Right ventricle myocardium superior (tissue), 1 donor: ENCODE data around the gene AQR. TPM values are rescaled to one million over a fixed set of nuclear protein-coding genes. Genes with fewer than 3 reads are reported as not detected.

Source experiments
- ATAC-seq: fragments of 200-7000 bp; cut with Tn5 transposase; one replicate; pipeline ENCODE4 v1.9.1; 2020; ENCODE audit warnings: mild to moderate bottlenecking; ENCODE audit not compliant: poor library complexity
- DNase-seq: peaks from one replicate; pipeline ENCODE4 v3.0.0-alpha.2; 2020
- intact Hi-C: fragments of 100-400 bp; cut with DNase I; formaldehyde crosslinking; loops from one replicate; pipeline ENCODE4 v1.11.2; 2022
- long read RNA-seq: library from polyadenylated mRNA; unstranded; transcript quantifications from one replicate; pipeline ENCODE4 v2.0.0, GENCODE V29; 2021
- total RNA-seq: library from RNA; stranded (reverse); fragmentation: NEBNext Ultra II Directional; extraction: Animal tissue kit (Norgen Biotek cat#: 25700); gene quantifications from one replicate; pipeline ENCODE4 v1.2.1, GENCODE V29; 2021
- donor health status: DM: no; HTN: yes; CAD: no; lungs with severe emphysema.

The AQR gene
- total RNA-seq = 8.3 TPM
- long read RNA-seq, full-length matches to known transcripts = 7 of 10 reads
- long read RNA-seq, partial matches to known transcripts = 1 of 10 reads
- long read RNA-seq, other reads (novel, unspliced or antisense) = 2 of 10 reads

DNA sequence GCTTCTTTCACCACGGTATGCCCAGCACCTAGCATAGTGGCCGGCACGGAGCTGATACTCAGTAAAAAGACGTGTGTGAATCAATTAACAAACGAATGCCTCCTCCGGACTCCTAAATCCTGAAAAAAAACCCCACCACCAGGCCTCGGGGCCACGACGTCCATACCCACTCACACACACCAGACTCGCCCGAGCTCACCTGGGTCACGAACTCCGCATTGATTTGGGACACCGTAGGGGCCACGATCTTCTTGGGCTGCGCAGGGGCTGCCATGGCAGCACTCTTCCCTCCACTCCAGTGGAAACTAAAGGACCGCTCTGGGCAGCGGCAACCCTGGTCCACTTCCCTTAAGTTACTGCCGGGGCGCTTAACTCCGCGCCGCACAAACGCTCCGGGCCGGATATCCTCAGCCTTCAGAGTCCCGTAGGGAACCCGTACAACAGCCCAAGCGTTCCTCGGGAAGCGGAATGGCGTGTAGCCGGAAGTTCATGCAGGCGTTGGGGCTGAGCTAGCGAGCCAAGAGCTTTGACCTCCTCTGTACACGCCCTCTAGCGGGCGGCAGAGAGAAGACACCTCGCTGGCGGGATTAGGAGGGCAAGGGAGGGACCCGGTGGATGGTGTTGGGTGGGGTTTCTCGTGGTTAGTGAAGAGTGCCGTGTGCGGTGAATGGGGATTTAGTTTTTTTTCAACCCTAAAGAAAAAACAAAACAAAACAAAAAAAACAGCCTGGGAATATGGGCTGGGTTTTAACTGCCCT, at the start of gene AQR:
TSS of gene AQR (minus strand) at position 403 of the 758 bp plus-strand sequence. CDS start at position 274, 129 bp downstream.
- peak; percentile 100 for ATAC-seq
- intact Hi-C loops = no loop called here
- DNase-seq = peak; percentile 97

DNA sequence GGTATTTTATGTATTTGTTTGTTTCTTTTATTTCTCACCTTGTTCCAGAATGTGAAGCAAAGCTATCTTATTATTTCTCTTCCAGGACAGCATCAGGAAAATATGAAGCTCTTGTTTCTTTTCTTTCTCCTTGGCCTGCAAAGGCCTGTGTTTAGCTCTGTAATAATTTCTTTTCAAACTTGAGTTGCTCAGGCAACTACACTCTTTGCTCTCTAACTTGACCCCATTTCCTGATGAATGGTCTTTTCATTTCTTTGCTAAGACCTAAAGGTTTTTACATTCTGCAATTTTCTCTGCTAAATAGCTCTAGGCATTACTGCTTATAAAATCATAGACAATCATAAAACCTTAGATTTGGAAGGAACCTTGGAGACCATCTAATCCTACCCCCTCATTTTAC, 44.7 kb upstream of the AQR start:
- DNase-seq (no peak), ATAC-seq (no peak)
- intact Hi-C loops = no loop called here

- DNase-seq (no peak), ATAC-seq (no peak)
These were observed 43.8 kb upstream of the AQR start for GRCh38 chr15:35013370-35013769.

GRCh38 chr15:35007397-35007796, 37.9 kb upstream of the AQR start:
- ATAC-seq = no peak
- intact Hi-C loops = no loop called here
- DNase-seq = no peak

More at GRCh38 chr15:35013370-35013769, 43.8 kb upstream of the AQR start:
- intact Hi-C loops = no loop called here

DNA sequence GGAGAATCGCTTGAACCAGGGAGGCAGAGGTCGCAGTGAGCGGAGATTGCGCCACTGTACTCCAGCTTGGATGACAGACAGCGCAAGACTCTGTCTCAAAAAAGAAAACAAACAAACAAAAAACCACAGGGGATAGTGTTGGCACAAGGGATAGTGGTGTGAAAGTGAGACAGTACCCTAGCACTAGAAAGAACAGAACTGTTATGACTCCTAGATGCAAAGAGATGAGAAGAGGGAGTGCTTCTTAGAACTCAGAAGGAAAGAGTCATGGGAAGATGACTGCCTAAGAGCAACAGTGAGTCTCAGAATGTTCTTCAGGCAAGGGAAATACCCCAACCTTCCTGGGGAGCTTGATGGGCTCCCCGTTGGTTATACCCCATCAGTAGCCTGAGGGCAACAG, 36.4 kb upstream of the AQR start:
- ATAC-seq (no peak), DNase-seq (no peak)
- intact Hi-C loops = no loop called here

- ATAC-seq (peak; percentile 91), DNase-seq (no peak)
- intact Hi-C loops = no loop called here
These were observed 34.4 kb upstream of the AQR start for GRCh38 chr15:35003928-35004327.

DNA sequence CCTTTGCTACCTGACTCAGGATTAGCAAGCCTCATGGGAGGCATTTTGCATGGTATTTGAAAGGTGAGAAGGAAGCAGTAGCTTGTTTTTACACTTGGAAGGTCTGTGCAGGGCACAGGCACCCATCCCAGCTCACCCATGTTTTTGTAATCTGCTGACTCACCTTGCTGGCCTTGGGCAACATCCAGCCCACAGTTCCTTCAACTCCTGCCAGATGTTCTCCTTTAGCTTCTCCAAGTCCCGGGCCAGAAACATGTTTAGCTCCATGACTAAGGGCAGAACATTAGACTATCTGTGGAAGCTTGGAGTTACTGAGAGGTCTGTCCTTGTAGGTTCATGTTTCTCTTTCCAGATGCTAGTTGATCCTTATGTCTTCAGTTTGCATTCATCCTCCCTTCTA, 31.0 kb upstream of the AQR start:
- intact Hi-C loops = no loop called here
- peak; percentile 20 for ATAC-seq
- no peak for DNase-seq

GRCh38 chr15:34999906-35000305, 30.4 kb upstream of the AQR start:
- no peak for DNase-seq
- ATAC-seq = no peak
- intact Hi-C loops = no loop called here

DNA sequence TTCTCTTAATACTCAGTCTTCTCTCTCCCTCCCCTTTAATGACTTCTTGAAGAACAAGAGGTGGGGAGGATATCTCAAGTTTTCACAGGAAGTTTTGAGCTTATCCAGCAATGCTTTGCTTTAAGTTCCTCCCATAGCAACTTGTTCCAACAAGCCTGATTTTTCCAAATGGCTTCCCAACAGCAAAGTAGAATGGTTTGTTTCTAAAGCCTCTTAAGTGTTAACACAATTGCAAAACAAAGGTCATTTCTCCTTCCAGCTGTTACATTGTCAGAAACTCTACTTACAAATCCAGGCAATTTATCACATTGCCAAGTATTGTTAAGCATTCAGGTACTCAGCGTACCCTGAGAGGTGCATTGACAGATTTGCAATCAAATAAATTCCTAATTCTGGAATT, 25.4 kb upstream of the AQR start:
- intact Hi-C loops = no loop called here

DNA sequence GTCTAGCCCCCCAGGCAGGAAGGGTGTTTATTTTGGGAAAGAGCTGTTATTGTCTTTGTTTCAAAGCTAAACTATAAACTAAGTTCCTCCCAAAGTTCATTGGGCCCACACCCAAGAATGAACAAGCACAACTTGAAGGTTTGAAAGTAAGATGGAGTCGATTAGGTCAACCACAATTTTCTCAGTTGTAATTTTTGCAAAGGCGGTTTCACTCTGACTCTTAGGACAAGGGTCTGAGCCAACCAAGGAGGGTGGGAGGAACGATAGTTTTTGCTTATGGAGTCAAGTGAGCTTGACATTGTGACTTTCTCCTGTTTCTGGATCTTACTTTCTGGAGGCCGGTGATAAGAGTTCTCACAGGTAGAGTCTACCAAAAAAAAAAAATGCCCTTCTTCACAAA, 24.3 kb upstream of the AQR start:
- intact Hi-C loops = no loop called here

More for the DNA sequence above, 25.4 kb upstream of the AQR start:
- DNase-seq (no peak), ATAC-seq (no peak)

GRCh38 chr15:34993412-34993811, 23.9 kb upstream of the AQR start:
- DNase-seq = no peak
- no peak for ATAC-seq
- intact Hi-C loops = no loop called here

More for the DNA sequence above, 24.3 kb upstream of the AQR start:
- no peak for ATAC-seq
- no peak for DNase-seq

DNA sequence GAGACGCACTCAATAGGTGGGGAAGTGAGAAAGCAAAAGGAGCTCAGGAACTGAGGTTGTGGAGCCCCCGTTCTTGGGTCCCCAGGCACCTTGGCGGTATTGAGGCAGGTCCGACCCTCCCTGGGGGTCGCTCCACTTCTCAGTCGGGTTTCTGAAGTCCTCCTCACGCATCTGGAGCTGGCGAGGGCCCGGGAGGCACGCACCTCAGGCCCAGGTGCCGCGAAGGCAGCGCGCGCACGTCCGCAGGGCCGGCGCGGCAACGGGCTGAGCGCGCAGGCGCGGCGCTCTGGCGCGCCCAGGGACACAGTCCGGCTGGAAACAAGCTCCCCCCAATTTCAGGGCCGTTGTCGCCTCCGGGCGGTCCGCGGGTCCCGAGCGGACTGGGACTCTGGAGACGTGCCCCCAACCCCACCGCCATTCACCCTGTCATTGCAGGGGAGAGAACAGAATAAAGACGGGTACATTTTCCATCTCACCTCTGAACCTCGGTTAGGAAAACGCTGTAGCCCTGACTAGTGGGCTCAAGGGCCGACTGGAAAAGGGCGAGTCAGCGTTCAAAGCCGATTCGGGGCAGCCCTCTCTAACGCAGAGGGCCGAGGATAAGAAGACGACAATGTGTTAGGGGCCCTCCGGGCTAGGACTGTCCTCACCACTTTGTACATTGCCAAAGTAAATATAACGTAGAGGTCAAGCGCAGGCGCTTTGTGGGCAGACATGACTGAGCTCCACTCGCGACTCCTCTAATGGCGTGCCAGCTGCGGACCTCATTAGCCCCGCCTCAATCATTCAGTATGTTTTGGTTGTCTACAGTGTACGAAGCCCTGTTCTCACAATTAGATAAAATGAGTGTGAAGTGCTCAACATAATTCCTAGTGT, 18.7 kb upstream of the AQR start, which contains the start of gene ZNF770:
TSS of gene ZNF770 (minus strand) at position 261 of the 876 bp plus-strand sequence. CDS start 4,853 bp downstream, outside the sequence.
- DNase-seq (peak; percentile 84), ATAC-seq (peak; percentile 94)
- intact Hi-C loops = no loop called here

DNA sequence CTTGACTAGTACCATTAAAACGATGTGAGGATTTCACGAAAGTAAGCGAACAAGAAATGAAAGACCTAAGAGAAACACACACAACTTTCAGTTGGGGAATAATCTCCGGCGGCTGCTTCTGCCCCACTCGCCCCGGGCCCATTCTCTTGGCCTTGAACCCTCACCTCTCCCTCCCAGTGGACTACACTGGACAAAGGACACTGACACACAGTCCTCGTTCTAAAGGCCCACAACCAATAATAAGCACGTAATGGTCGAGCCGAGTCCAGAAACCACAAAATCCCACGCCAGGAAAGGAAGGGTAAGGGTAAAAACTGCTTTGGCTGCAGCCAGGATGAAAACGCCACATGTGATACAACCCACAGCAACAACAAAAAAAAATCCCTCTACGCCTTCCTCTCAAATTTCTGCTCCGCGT, 18.1 kb upstream of the AQR start:
- no peak for DNase-seq
- ATAC-seq = peak; percentile 1
- intact Hi-C loops = no loop called here

DNA sequence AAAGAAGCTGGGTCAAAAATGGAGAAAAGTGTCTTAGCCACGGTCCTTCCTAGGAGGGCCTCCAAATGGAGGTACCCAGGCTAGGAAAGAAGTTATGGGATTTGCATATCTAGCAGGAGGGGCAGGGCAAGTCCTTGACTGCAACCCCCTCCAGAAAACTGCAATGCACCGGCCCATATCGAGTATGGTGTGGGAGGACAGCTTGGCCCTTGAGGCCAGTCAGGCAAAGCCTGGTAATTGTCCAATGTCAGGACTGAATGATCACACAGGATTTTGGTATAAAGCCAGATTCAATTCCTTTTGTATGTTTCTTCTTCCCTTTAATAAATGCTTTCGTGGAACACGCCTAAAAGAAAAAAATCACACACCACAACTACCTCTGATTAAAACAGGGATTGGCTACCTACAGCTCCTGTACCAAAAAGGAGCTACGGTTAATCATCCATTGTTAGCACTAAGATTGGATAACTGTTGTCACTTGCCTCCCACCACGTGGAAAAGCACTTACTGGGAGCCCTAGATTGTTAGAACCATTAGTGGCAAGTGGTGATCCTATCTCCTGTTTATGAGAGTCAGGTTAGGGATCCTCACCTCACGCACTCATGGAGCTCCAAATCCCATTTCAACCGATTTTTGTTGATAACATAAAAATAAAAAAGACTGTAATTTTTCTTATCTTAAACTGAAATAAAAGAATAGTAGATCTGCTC, 17.4 kb upstream of the AQR start:
- intact Hi-C loops = no loop called here
- no peak for ATAC-seq

GRCh38 chr15:34986326-34986725, 16.8 kb upstream of the AQR start:
- ATAC-seq (no peak), DNase-seq (no peak)
- intact Hi-C loops = no loop called here

More for the DNA sequence above, 17.4 kb upstream of the AQR start:
- DNase-seq = no peak

DNA sequence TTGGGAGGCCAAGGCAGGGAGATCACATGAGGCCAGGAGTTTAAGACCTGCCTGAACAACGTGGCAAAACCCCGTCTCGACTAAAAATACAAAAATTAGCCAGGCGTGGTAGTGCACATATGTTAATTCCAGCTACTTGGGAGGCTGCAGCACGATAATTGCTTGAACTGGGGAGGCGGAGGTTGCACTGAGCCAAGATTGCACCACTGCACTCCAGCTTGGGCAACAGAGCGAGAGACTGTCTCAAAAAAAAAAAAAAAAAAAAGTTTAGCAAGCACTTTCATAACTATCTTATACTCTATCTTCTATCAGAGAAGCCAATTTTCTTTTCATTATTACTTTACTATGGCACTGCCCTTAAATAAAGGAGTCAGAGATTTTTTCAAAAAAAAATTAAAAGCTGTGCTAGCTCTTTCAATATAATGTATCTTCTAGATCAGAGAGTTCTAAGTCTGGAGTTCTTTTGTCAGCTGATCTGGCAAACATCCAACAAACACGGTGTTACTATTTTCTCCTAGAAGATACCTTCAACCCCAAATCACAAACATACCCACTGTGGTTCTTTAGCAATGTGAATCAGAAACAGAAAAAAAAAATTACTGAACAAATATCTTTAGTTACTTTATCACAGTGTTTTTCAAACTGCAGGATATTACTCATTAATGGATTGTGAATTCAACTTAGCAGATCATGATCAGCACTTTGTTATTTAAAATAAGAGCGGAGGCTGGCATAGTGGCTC, 15.5 kb upstream of the AQR start:
- DNase-seq = no peak
- ATAC-seq = peak; percentile 18
- intact Hi-C loops = no loop called here

DNA sequence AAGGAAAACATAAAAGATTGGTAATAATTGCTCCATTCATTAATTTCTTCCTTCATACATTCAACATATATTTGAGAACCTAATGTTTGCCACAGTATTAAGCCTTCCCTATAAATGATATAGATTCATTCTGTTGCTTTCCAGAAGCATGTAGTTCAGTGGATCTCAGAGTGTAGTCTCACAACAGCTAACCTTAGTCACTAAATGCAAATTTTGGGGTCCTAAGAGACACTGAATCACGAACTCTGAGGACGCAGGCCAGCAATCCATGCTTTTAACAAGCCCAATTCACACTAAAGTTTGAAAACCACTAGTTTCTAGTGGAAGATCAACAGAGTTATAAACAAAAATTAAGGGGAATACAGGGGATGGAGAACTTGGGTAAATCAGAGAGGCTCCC, 7.2 kb upstream of the AQR start:
- intact Hi-C loops = no loop called here
- ATAC-seq = no peak
- no peak for DNase-seq

DNA sequence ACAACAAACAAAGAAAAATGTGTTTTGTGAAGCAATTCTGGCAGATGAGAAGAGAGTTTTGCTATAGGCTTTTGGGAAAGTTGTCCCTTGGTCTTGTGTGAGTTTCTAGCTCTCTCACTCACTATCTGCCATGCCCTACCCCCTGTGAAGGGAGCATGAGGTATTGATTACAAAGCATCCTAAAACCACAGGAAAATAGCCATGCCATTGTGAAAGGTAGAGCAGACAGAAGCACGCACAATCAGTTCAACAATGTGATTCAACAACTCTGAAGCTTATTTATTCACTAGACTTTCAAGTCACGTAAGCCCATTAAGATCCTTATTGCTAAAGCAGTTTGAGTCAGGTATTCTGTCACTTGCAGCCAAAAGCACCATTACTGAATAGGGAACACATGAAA, 6.5 kb upstream of the AQR start:
- intact Hi-C loops = no loop called here
- no peak for DNase-seq
- ATAC-seq = no peak
